Posterior vena cava (tissue), 2 donors: ENCODE results near the gene TNIK. TPM values are rescaled to one million over a fixed set of nuclear protein-coding genes. Genes with fewer than 3 reads are reported as not detected.
A peak's percentile ranks its signal among the peaks of the same experiment; 100 is the strongest.
"Not testable (repeated sequence)": the region's sequence is repeated elsewhere in the genome, so short reads cannot be mapped to it uniquely, and the experiment has no call there.

Source experiments
- DNase-seq: peaks from one replicate; pipeline ENCODE4 v3.0.0-alpha.2; 2020; ENCODE audit warnings: low spot score
- intact Hi-C, 2 donors: fragments of 100-400 bp; cut with DNase I; formaldehyde crosslinking; loops; one replicate each; pipeline versions ENCODE4 v1.14.1 to v1.14.2; 2022 to 2023
- total RNA-seq, 2 donors: library from RNA; stranded (reverse); fragmentation: NEBNext Ultra II Directional; extraction: Animal tissue kit (Norgen Biotek cat#: 25700); gene quantifications; one replicate each; pipeline ENCODE4 v1.2.1, GENCODE V29; 2021
- donor health status: DM: yes; HTN: yes; CAD: no.
- donor health status: DM: yes; HTN: yes; CAD: no.

TNIK gene
- total RNA-seq, 2 donors from 2014 or later: 16.5 to 20.3 TPM

DNA sequence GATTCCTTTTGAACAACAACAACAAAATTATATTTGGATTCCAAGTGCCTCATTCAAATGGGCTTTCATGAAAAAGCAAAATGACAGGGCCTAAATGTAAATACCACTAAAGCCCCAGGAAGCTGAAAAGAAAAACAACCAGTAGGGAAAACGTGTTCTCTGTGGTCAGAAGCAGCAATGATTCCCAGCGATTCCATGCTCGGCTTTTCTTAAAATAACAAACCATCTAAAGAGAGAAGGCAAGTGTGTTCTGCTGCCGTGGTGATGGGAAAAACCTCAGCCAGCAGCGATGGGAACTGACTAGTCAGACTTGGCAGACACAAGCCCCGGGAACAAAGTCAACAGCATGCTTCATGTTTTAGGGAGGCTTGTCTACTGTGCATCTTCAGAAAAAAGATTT, 153.6 kb downstream of the TNIK start:
- DNase-seq: peak; percentile 91
- intact Hi-C loops: no loop called here

GRCh38 chr3:171305823-171306222, 154.4 kb downstream of the TNIK start:
- intact Hi-C loops, DNase-seq: not testable (repeated sequence)

GRCh38 chr3:171304498-171304897, 155.7 kb downstream of the TNIK start:
- DNase-seq, intact Hi-C loops: not testable (repeated sequence)

GRCh38 chr3:171304017-171304416, 156.2 kb downstream of the TNIK start:
- DNase-seq, intact Hi-C loops: not testable (repeated sequence)

DNA sequence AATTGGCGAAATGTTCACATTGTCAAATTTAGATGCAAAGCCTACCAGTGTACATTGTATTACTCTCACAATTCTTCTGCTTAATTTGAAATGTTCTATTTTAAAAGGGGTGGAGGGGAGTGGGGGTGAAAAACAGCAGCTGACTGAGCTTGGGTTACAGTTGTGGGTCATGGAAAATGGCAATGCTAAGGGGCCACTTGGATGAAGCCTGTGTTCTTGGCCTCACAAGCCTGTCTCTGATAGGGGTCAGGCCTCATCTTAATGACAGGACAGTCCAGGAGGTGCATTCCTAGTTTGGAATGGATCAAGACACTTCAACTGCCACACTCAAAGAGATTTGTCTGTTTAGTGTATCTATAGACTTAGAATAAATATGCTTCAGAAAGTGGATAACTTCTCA, 158.2 kb downstream of the TNIK start:
- intact Hi-C loops: no loop called here
- DNase-seq: no peak

- no peak for DNase-seq
- intact Hi-C loops: no loop called here
These were observed 159.2 kb downstream of the TNIK start for GRCh38 chr3:171301002-171301401.

DNA sequence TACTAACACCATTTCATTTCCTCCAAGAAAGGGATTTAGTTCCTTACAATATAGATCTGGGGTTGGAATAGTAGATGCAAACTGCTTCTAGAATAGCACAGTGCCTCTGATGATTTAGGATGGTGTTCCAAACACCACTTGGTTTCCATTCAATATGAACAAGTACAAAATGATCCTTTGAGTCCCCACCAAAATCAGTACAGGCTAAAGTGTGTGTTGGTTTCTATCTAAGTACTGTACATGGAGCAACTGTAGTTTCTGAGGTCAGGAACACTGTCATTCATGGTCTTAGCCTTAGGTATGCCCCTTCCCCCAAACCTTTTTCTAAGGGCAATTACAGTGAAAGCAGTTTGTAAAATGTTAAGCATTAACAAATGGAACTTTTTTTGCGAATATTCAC, 162.3 kb downstream of the TNIK start:
- DNase-seq: no peak
- intact Hi-C loops: loop anchor here in 1 of 2 donors (5.0 kb wide), 1 partner anchor 1209 kb away; no protein-coding TSS in a partner anchor

GRCh38 chr3:171297207-171297606, 163.0 kb downstream of the TNIK start:
- intact Hi-C loops: loop anchor here in 1 of 2 donors (5.0 kb wide), 1 partner anchor 1210 kb away; no protein-coding TSS in a partner anchor
- DNase-seq: no peak

DNA sequence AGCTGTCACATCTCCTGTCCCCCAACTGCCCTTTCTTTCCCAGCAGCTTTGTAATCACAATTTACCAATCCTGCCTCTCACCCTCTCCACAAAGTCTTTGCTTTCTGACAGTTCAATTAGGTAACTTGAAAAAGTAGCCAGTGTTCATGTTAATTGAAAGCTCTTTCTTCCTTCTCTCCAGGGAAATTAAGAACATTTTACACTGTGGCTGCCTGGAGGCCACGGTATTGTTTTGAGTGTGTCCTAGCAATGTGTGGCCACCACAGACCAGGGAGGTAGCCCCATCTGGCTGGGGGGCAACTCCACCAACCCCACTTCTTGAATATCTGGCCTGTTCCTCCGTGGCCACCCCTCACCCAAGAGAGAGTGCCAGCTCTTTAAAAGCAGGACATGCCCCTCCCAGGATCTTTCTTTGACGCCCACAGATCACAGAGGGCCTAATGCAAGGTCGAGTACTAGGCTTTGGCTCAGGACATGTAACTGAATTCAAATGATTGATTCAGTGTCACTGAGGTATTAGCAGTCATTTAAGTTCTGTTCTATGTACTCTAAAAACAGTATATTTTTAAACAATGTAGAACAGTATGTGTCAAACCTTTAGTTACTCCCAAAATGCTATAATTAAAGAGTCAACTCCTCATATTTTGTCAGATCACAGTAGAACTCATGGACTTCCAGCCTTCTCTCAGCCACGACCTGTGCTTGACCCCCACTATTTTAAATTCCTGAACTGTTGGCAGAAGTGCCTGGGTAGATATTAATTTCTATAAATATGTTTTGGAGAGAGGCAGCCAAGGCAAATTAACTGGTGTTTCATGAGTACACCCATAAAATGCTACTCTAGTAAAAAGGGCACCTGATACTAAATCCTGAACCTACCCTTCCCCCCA, 164.5 kb downstream of the TNIK start:
- intact Hi-C loops: loop anchor here in 1 of 2 donors (5.0 kb wide), 1 partner anchor 1212 kb away; no protein-coding TSS in a partner anchor
- DNase-seq: no peak

DNA sequence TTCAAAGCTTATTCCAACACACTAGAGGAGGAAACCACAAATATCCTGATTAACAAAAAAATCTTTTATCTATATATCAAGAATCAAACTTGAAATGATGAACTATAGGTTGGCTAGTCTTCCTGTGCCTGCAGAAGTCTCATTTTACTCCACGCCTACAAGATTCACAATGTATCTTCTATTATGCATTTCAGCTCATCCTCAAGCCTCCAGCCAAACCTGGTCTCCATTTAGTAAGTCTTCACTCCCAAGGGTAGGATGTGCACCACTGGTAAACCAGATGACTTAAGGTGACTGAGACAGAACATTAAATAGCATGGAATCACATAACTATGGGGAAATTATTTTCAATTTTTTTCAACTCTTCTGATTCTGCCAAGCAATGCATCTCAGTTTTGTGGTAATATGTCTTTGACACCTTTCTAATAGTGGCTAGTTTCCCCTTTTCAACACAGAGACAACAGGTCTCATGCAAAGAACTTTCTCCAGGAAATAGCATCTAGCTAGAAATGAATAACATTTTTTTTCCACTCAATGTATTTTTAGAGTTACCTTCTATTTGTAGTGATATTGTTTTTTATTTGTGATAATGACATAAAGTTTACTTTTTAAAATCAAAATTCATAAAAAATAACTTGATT, 166.9 kb downstream of the TNIK start:
- DNase-seq: no peak
- intact Hi-C loops: no loop called here

DNA sequence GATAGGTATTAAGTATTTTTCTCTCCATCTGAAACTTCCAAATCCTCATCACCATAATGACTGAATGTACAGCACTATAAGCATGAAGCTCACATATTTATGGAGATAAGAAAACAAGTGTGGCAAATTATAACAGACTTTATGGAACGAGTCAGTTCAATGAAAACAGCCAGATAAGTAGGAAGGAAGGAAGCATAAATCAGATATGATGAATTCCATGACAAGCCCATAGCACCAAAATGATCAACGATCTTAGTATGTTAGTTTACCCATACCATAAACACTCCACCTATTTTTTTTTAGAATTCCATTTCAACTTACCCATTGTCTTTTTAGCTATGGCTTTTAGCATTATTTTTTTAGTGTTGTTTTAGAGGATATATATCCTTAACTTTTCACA, 169.5 kb downstream of the TNIK start:
- intact Hi-C loops: no loop called here
- DNase-seq: no peak

- DNase-seq: no peak
- intact Hi-C loops: no loop called here
These were observed 170.9 kb downstream of the TNIK start for GRCh38 chr3:171289291-171289690.

DNA sequence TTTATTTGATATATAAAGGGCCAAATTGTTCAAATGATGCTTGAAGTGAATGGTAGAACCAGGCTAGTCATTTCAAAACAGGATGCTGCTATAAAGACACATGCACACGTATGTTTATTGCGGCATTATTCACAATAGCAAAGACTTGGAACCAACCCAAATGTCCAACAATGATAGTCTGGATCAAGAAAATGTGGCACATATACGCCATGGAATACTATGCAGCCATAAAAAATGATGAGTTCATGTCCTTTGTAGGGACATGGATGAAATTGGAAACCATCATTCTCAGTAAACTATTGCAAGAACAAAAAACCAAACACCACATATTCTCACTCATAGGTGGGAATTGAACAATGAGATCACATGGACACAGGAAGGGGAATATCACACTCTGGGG, 172.4 kb downstream of the TNIK start:
- DNase-seq, intact Hi-C loops: not testable (repeated sequence)

GRCh38 chr3:171286580-171287249, 173.5 kb downstream of the TNIK start:
- intact Hi-C loops: no loop called here
- DNase-seq: no peak

- no peak for DNase-seq
- intact Hi-C loops: no loop called here
These were observed 174.9 kb downstream of the TNIK start for GRCh38 chr3:171285287-171285686.

GRCh38 chr3:171284308-171285075, 175.7 kb downstream of the TNIK start:
- intact Hi-C loops: no loop called here
- DNase-seq: no peak

GRCh38 chr3:171283848-171284222, 176.4 kb downstream of the TNIK start:
- DNase-seq: no peak
- intact Hi-C loops: no loop called here

- intact Hi-C loops: no loop called here
- DNase-seq: peak; percentile 67
These were observed 176.9 kb downstream of the TNIK start for GRCh38 chr3:171283183-171283847.

DNA sequence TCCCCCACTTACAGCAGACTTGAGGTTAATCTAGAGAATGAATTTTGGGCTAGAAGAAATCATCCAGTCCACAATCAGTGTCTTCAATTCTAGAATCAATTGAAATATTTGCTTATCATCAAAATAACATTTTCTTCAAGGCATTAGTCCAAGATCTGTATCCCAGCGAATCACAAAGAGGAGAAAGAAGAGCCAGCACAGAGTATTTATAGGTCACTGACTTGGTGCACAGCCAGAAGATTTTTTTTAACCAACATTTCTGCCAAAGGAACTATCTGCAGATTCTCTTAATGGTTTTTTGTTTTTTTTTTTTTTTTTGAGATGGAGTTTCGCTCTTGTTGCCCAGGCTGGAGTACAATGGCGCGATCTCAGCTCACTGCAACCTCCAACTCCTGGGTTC, 178.2 kb downstream of the TNIK start:
- DNase-seq: no peak
- intact Hi-C loops: no loop called here
